Measurements from ENCODE around the gene UBASH3B. TPM values are rescaled to one million over a fixed set of nuclear protein-coding genes. Genes with fewer than 3 reads are reported as not detected.

Gene UBASH3B
- total RNA-seq, 2 experiments from 2014 or later = 24.5 to 28.6 TPM

GRCh38 chr11:122793515-122793914, 138.0 kb downstream of the UBASH3B start:
- Histone ChIP-seq H3K36me3 (ENCODE audit: insufficient read depth, low read length) (peaks cover 70% of the 10 kb centered on the region), H3K4me3 (ENCODE audit: low read length) (no peak overlapping the region), H3K9me3 (ENCODE audit: control insufficient read depth in 1 of 2, insufficient read depth in 1 of 2, low read length in 2 of 2) (no peaks in the 10 kb centered on the region), H3K27ac (ENCODE audit: low read depth in 1 of 2, low read length in 2 of 2) (no peak overlapping the region), H3K4me1 (ENCODE audit: insufficient read depth, low read length) (no peaks in the 10 kb centered on the region), H3K27me3 (ENCODE audit: control insufficient read depth in 1 of 2, insufficient read depth in 2 of 2, low read length in 2 of 2) (no peaks in the 10 kb centered on the region)
- H3K9me3 Mint-ChIP-seq = no peaks in the 10 kb centered on the region
- H3K36me3 Mint-ChIP-seq (ENCODE audit: low read depth) = peaks cover 85% of the 10 kb centered on the region
- H3K4me1 Mint-ChIP-seq (ENCODE audit: low read depth) = no peaks in the 10 kb centered on the region
- DNase-seq (no peak), ATAC-seq (ENCODE audit: poor library complexity) (no peak)
- no peaks in the 10 kb centered on the region for H3K27me3 Mint-ChIP-seq
- intact Hi-C loops (cut with DNase I, micrococcal nuclease) = loop anchor here in 1 of 2 experiments (10.0 kb wide), 2 partner anchors 231 to 261 kb away; no protein-coding TSS in a partner anchor
- H3K27ac Mint-ChIP-seq = no peak overlapping the region
- TF ChIP-seq CTCF (IDR thresholded peaks at IDR 0.05) = no peak
- POLR2A ChIA-PET = no interaction called here
- no peak overlapping the region for H3K4me3 Mint-ChIP-seq
- CTCF ChIA-PET = no interaction called here

- no peak for ATAC-seq (ENCODE audit: poor library complexity)
- DNase-seq = no peak
- Mint-ChIP-seq H3K27ac (no peak overlapping the region), H3K4me1 (ENCODE audit: low read depth) (no peaks in the 10 kb centered on the region), H3K27me3 (no peaks in the 10 kb centered on the region), H3K36me3 (ENCODE audit: low read depth) (peaks cover 85% of the 10 kb centered on the region), H3K4me3 (no peak overlapping the region), H3K9me3 (no peaks in the 10 kb centered on the region)
- Histone ChIP-seq H3K27ac (ENCODE audit: low read depth in 1 of 2, low read length in 2 of 2) (no peak overlapping the region), H3K4me1 (ENCODE audit: insufficient read depth, low read length) (no peaks in the 10 kb centered on the region), H3K9me3 (ENCODE audit: control insufficient read depth in 1 of 2, insufficient read depth in 1 of 2, low read length in 2 of 2) (no peaks in the 10 kb centered on the region), H3K4me3 (ENCODE audit: low read length) (no peak overlapping the region), H3K36me3 (ENCODE audit: insufficient read depth, low read length) (peaks cover 71% of the 10 kb centered on the region), H3K27me3 (ENCODE audit: control insufficient read depth in 1 of 2, insufficient read depth in 2 of 2, low read length in 2 of 2) (no peaks in the 10 kb centered on the region)
- intact Hi-C loops (cut with DNase I, micrococcal nuclease) = loop anchor here (5.0 to 10.0 kb wide), 3 partner anchors 229 to 262 kb away; no protein-coding TSS in a partner anchor
- ChIA-PET POLR2A (interaction anchor here (3.6 kb wide), 1 partner anchor 57 kb away, joined by 35 read pairs; no protein-coding TSS in a partner anchor), CTCF (interaction anchor here (0.8 to 2.1 kb wide), 8 partner anchors 14 to 259 kb away, joined by 3 to 44 read pairs (median 4); no protein-coding TSS in a partner anchor)
- no peak for TF ChIP-seq CTCF (IDR thresholded peaks at IDR 0.05)
Observed at GRCh38 chr11:122795307-122795706, 139.8 kb downstream of the UBASH3B start.

- Mint-ChIP-seq H3K4me1 (ENCODE audit: low read depth) (no peaks in the 10 kb centered on the region), H3K4me3 (no peak overlapping the region), H3K27ac (no peak overlapping the region), H3K27me3 (no peaks in the 10 kb centered on the region), H3K9me3 (no peaks in the 10 kb centered on the region), H3K36me3 (ENCODE audit: low read depth) (peaks cover 82% of the 10 kb centered on the region)
- H3K4me3 ChIP-seq (ENCODE audit: low read length) = no peak overlapping the region
- TF ChIP-seq CTCF (IDR thresholded peaks at IDR 0.05) = peak; percentile 95
- CTCF ChIA-PET = interaction anchor here (0.9 to 2.1 kb wide), 12 partner anchors 12 to 266 kb away, joined by 3 to 44 read pairs (median 3); partner anchors contain the start of gene HSPA8
- DNase-seq = peak; percentile 52 to 78 (median 60)
- ATAC-seq (ENCODE audit: poor library complexity) = peak; percentile 94
- peaks cover 73% of the 10 kb centered on the region for H3K36me3 ChIP-seq (ENCODE audit: insufficient read depth, low read length)
- no peaks in the 10 kb centered on the region for H3K27me3 ChIP-seq (ENCODE audit: control insufficient read depth in 1 of 2, insufficient read depth in 2 of 2, low read length in 2 of 2)
- no peaks in the 10 kb centered on the region for H3K9me3 ChIP-seq (ENCODE audit: control insufficient read depth in 1 of 2, insufficient read depth in 1 of 2, low read length in 2 of 2)
- intact Hi-C loops (cut with DNase I, micrococcal nuclease) = loop anchor here (1.0 to 10.0 kb wide), 5 partner anchors 58 to 261 kb away; no protein-coding TSS in a partner anchor
- H3K4me1 ChIP-seq (ENCODE audit: insufficient read depth, low read length) = no peaks in the 10 kb centered on the region
- H3K27ac ChIP-seq (ENCODE audit: low read depth in 1 of 2, low read length in 2 of 2) = no peak overlapping the region
- POLR2A ChIA-PET = interaction anchor here (0.6 to 3.6 kb wide), 3 partner anchors 48 to 884 kb away, joined by 3 to 35 read pairs (median 5); no protein-coding TSS in a partner anchor
Observed at GRCh38 chr11:122796128-122796717, 140.7 kb downstream of the UBASH3B start.

All from CD4-positive, alpha-beta T cell (primary cell).